ENCODE results near the gene HERC6.
A peak's percentile ranks its signal among the peaks of the same experiment; 100 is the strongest.
"Not testable (repeated sequence)": the region's sequence is repeated elsewhere in the genome, so short reads cannot be mapped to it uniquely, and the experiment has no call there.

HERC6 gene

DNA sequence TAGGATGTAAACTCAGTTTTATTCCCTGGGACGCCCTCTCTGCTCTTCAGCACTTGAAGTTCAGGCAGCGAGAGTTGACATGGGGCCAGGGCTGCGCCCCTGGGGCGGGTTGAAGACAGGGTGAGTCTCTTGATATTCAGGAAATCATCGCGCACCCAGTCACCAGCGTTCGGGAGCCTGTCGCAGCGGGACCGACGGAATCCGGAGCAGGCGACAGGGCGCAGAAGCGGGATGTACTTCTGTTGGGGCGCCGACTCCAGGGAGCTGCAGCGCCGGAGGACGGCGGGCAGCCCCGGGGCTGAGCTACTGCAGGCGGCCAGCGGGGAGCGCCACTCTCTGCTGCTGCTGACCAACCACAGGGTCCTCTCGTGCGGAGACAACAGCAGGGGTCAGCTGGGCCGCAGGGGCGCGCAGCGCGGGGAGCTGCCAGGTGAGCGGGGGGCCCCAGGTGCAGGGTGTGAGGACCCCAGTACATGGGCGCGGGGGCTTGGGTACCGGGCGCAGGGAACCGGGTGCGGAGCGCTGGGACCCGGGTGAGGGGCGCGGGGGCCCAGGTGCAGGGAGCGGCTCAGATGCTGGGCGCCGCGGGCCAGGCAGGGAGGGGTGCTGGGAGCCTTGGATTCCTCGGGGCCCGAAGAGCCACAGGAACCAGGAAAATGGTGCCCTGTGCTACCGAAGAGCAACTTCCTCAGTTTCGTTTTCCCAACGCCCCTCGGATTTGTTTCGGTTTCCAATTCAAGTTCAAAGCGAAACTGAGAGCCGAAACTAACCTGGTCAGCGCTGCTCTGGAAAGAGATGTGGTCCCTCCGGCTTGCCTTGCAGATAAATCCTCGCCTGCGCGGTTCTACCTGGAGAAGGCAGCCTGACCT is at the start of gene HERC6:
Gene HERC6, plus strand, starts transcription at position 162 of the 869 bp plus-strand sequence. Its CDS starts 70 bp downstream, at position 232.
- peak; percentile 33 to 37 for DNase-seq (ENCODE audit: low read depth in 1 of 2, low spot score in 1 of 2)

DNA sequence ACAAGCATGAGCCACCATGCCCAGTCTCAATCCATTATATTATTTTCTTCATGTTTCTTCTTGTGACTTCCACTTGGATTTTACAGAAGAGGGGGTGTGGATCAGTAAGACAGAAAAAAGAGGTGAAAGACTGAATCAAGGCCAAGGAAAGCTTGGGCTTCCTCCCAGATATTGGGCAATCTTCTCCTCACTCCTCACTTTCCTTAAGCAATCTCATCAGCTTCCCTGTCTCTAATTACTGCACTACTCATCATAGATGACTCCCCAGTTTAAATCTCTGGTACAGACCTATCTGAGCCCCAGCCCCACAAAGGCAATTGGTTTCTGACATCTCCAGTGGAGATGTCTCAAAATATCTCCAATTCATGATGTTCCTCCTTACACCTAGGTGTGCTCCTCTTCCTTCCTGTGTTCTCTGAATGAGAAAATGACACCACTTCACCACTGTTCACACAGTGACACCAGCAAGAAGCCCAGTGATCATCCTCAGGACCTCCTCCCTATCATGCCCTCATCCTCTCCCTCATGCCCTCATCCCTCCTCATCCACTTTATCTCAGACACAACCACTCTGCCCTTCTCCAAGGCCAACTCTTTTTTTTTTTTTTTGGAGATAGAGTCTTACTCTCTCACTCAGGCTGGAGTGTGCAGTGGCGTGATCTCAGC is 44.8 kb upstream of the HERC6 start:
- no peak for DNase-seq (ENCODE audit: low read depth in 1 of 2, low spot score in 1 of 2)

DNA sequence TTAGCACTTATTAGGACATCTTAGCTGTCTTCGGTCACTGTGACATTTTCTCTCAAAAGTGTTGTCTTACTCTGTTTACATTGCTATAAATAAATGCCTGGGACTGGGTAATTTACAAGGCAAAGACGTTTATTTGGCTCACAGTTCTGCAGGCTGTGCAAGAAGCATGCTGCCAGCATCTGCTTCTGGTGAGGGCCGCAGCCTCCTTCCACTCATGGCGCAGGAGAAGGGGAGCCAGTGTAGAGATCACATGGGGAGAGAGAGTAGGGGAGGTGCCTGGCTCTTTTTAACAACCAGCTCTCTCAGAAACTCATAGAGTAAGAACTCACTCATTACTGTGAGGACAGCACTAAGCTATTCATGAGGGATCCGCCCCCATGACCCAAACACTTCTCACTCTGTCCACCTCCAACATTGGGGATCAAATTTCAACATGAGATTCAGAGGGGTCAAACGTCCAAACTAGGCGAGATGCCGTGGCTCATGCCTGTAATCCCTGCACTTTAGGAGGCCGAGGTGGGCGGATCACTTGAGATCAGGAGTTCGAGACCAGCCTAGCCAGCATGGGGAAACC is 43.5 kb upstream of the HERC6 start:
- no peak for DNase-seq (ENCODE audit: low read depth in 1 of 2, low spot score in 1 of 2)

DNA sequence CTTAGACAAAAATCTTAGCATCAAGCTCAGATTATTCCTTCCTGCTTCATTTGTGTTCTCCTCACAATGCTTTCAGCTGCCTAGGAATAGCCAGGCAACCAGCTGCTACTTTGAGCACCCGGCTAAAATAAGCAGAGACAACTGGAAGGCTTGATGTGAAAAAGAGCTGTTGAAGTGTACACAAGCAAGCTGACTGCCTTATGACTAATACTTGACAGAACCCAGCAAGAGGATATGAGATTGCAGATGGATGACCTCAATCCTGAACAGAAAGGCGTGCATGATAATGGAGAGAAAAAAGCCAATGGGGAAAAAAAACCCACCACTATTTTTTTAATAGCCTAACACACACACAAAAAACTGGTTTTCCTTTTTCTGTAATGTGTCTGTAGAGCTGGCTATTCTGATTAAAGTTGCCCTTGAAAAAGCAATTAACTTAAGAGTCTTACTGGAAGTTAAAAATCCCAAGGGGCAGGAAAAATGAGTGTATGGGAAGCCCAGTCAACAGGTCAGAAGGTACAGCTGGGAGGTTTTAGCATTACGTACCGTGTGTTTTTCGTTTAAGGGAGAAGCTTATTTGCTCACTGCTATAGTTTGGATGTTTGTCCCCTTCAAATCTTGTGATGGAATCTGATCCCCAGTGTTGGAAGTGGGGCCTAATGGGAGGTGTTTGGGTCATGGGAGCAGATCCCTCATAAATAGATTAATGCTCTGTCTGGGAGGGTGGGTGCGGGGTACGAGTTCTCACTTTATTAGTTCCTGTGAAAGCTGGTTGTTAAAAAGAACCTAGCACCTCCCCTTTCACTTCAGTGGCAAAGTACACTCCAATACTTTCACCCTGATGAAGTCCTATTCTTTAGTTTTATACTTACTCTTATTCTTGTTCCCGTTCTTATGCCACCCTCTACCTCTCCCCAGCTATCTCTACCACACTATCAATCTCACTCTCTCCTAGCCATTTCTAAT is 37.1 kb upstream of the HERC6 start:
- no peak for DNase-seq (ENCODE audit: low read depth in 1 of 2, low spot score in 1 of 2)

DNA sequence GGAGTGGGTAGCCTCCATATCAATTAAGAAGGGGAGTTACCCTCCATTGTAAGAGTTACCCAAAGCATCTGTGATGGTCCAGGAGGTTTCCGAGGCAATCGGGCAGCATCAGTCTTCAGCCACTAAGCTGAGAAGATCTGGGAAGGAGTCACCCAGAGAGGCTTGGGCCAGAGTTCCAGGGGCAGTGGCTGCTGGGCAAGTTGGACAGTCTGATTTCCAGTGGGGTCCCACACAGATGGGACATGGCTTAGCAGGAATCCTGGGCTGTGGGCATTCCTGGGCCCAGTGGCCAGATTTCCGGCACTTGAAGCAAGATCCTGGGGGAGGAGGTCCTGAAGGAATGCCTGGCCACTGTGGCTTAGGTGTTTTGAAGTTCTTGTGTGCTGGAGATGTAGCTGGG is 31.8 kb upstream of the HERC6 start:
- DNase-seq (ENCODE audit: low read depth in 1 of 2, low spot score in 1 of 2), result not testable (repeated sequence)

DNA sequence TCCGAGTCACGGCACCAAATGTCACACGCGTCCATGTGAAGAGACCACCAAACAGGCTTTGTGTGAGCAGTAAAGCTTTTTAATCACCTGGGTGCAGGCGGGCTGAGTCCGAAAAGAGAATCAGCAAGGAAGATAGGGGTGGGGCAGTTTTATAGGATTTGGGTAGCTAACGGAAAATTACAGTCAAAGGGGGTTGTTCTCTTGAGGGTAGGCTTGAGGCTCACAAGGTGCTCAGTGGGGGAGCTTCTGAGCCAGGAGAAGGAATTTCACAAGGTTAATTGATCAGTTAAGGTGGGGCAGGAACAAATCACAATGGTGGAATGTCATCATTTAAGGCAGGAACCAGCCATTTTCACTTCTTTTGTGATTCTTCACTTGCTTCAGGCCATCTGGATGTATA is 29.9 kb upstream of the HERC6 start:
- DNase-seq (ENCODE audit: low read depth in 1 of 2, low spot score in 1 of 2), result not testable (repeated sequence)

DNA sequence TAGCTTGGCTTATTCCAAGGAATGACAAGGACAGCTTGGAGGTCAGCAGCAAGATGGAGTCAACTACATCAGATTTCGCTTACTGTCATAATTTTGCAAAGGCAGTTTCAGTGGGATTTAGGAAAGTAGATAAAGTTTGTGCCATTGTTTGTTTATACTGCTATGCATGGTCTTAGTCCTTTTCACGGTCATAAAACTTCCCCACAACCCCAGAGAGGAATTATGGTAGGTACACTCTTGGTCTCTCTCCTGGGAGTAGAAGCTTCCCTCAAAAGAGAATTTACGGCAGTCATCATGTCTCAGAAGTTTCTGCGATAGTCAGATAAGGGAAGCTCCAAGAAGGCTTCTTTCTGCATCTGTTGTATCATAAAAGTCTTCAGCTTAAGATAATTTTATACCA is 27.9 kb upstream of the HERC6 start:
- no peak for DNase-seq (ENCODE audit: low read depth in 1 of 2, low spot score in 1 of 2)

DNA sequence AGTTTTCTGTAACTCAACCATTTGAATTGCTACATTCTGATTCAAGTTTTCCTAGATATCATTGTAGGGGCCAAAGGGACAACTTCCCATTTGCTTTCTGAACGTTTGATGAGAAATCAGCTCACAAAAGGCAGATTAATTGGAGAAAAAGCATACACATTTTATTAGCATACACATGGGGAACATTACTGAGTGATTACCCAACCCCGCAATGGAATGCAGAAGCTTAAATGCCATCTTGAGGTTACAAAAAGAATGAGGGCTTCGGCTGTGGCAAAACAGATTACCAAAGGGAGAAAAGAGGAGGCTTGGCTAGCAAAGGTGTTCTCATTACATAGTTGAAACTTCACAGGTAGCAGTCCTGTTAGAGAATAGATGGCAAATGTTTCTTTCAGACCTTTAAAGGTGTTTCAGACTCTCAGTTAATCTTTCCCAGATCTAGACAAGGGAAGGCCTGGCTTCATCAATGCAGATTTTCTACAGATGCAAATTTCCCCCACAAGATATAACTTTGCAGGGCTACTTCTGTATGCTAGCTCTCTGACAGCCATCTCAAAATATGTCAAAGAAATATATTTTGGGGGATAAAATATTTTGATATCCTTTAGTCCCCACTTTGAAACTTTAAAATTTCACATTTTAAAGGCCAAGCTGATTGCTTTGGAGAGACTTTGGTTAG is 26.5 kb upstream of the HERC6 start:
- DNase-seq (ENCODE audit: low read depth in 1 of 2, low spot score in 1 of 2), result no peak

DNA sequence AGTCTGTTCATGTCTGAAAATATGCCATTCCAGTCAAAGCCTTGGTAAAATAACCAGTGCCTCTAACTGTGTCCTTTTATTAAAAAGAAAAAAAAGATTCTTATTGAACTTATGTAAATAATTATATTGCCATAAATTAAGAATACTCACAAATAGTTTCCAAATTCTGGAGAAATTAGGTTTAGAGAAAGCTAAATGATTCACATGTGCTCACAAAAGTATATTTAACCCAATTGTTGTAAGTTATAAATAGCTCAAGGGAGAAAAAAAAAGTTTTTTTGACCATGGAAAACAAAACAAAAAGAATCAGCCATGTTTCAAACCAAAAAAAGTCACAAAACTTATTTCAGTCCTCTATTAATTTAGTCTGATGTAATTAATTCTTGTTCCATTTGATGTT is 25.3 kb upstream of the HERC6 start:
- no peak for DNase-seq (ENCODE audit: low read depth in 1 of 2, low spot score in 1 of 2)

DNA sequence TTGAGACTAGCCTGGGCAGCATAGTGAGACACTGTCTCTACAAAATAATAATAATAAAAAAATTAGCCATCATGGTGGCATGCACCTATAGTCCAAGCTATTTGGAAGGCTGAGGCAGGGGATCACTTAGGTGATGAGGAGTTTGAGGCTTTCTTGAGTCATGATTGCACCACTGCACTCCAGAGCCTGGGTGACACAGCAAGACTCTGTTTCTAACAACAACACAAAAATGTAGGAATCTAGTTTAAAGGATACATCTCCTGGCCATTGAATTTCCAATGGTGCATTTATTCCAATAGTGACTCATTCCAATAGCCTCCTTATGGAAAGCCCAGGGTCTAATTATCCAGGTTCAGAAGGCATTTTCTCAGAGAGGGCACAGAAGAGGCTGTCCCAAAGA is 21.9 kb upstream of the HERC6 start:
- DNase-seq (ENCODE audit: low read depth in 1 of 2, low spot score in 1 of 2), result no peak

DNA sequence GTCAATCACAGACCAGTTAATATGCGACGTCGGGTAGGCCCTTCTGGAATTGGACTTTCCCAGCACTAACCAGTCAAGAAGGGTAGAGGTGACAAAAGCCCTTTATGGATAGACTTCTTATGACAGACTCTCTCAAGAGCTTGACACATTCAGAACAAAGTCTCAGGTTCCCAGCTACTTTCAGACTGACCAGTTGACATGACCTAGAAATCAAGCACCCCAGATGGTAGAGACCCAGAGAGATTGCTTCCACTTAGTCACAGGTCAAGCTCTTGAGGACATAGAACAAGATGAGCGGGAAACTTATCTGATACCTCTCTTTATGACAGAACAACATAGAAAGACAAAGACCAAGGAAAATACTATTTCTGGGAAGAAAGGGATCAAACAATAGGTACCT is 21.4 kb upstream of the HERC6 start:
- DNase-seq (ENCODE audit: low read depth in 1 of 2, low spot score in 1 of 2), result no peak

DNA sequence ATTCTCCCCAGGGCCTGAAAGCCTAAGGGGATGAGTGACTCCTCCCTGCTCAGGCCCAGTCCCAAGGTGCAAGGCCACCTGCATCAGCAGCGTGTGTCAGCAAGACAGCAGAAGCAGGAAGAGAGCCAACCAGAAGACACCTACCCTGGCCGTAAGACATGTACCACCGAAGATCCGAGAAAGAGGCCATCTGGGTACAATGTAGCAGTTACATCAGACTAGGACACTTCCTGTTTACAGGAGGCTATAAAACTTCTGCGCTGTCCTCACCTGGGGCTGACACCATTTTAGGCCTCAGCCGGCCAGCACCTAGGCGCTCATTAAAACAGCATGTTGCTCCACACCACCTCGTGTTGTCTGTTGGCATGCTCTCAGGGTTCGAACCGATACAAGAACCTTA is 19.1 kb upstream of the HERC6 start:
- DNase-seq (ENCODE audit: low read depth in 1 of 2, low spot score in 1 of 2), result no peak

DNA sequence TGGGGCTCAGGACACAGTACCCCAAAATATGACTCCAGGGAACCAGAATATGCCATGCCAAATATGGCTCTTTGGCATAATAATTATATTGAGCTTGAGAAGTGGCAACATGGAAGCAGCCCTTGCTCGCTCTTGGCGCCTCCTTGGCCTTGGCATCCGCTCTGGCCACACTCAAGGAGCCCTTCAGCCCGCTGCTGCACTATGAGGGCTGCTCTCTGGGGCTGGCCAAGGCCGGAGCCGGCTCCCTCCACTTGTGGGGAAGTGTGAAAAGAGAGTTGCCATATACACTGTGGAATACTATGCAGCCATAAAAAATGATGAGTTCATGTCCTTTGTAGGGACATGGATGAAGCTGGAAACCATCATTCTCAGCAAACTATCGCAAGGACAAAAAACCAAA is 18.4 kb upstream of the HERC6 start:
- DNase-seq (ENCODE audit: low read depth in 1 of 2, low spot score in 1 of 2), result no peak

DNA sequence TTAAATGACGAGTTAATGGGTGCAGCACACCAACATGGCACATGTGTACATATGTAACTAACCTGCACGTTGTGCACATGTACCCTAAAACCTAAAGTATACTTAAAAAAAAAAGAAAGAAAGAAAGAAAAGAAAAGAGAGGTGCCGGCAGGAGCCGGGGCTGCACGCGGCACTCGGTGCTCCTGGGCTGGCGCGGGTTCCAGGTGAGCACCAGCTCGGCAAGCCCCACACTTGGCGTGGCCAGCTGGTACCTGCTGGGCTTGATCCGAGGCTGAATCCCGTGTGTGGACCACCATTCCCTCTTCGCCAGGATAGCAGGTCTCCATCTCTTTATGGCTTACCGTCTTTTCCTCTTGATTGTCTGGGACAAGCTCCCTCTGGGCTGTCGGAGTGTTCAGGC is 17.9 kb upstream of the HERC6 start:
- no peak for DNase-seq (ENCODE audit: low read depth in 1 of 2, low spot score in 1 of 2)

DNA sequence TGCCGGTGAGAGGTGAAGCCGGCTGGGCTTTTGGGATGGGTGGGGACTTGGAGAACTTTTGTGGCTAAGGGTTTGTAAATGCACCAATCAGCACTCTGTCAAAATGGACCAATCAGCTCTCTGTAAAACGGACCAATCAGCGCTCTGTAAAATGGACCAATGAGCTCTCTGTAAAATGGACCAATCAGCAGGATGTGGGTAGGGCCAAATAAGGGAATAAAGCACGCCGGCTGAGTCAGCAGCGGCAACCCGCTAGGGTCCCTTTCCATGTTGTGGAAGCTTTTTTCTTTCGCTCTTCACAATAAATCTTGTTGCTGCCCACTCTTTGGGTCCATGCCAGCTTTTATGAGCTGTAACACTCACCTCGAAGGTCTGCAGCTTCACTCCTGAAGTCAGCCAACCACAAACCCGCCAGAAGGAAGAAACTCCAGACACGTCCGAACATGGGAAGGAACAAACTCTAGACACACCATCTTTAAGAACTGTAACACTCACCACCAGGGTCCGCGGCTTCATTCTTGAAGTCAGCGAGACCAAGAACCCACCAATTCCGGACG is 17.4 kb upstream of the HERC6 start:
- not testable (repeated sequence) for DNase-seq (ENCODE audit: low read depth in 1 of 2, low spot score in 1 of 2)

DNA sequence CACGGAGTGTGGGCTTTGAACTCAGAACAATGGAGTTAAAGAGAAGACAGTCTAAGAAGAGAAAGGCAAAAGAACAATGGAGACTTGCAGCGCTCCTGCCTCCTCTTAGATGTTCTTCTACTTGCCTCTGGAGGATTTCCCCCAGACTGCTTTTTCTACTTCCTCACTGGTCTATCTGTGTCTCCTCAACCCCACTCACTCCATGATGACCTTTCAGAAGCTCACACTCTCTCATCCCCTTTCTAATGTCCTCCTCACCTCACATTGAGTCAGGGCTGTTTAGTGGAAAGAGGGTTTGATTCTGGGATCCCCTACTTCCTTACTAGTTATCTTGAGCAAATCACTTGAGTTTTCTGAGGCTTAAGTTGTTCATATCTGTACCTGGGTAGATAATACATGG is 12.2 kb upstream of the HERC6 start:
- DNase-seq (ENCODE audit: low read depth in 1 of 2, low spot score in 1 of 2), result no peak

DNA sequence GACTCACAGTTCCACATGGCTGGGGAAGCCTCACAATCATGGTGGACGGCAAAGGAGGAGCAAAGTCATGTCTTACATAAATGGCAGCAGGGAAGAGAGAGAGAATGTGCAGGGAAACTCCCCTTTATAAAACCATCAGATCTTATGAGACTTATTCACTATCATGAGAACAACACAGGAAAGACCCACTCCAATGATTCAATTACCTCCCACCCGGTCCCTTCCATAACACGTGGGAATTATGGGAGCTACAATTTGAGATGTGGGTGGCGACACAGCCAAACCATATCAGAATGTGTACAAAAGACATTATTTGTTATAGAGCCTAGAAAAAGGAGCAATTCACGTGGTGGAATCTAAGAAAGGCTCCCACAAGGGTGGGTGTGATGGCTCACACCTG is 10.8 kb upstream of the HERC6 start:
- no peak for DNase-seq (ENCODE audit: low read depth in 1 of 2, low spot score in 1 of 2)

DNA sequence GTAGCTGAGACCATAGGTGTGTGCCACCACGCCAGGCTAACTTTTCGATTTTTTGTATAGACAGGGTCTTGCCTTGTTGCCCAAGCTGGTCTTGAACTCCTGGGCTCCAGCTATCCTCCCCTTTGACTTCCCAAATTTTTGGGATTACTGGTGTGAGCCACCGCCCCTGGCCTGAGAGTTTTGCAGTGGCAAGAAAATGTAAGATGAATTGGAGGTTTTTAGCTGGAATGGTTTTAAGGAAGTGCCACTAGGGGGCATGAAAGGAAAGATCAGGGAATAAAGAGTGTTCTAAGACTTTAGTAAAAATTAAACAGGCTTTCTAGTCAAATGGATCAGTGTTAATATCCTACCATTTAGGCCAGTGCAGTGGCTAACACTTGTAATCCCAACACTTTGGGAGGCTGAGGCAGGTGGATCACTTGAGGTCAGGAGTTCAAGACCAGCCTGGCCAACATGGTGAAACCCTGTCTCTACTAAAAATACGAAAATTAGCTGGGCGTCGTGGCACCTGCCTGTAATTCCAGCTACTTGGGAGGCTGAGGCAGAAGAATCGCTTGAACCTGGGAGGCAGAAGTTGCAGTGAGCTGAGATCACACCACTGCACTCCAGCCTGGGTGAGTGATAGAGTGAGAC is 9.4 kb upstream of the HERC6 start:
- DNase-seq (ENCODE audit: low read depth in 1 of 2, low spot score in 1 of 2), result not testable (repeated sequence)

DNA sequence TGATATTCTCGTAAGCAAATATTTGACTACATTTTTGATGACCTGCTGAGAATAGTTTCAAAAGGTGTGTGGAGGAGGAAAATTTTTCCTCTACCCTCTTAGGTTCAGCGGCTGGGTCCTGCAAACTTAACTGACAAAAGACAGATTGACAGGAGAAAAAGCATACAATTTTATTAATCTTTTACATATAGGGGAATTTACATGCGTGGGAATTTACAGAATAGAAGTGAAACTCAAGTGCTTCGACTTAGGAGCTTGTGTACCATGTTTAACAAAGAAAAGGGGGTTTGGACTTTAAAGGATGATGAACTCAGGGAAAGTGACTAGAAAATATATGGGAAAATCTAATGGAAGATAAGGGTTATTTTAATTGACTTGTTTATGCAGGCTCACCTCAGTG is 2.5 kb downstream of the HERC6 start:
- DNase-seq (ENCODE audit: low read depth in 1 of 2, low spot score in 1 of 2), result no peak

DNA sequence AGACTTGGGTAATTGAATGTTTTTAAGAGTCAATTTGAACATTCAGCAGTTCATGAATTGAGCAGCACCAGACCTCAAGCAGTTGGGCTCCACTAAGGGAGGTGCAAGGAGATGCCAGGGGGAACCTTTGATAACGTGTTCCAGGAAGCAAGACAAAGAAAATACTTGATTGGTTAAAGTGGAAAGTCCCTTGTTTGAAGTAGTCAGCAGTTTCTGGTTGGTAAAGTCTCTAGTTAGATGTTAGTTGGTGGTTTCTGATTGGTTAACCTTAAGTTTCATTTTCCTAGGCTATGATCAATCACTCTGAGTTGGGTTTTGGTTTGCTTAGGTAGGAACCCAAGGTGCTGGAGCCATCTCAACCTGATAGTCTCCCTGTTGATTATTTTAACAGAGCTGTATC is 4.0 kb downstream of the HERC6 start:
- peak in 1 of 2 donors; percentile 6 for DNase-seq (ENCODE audit: low read depth in 1 of 2, low spot score in 1 of 2)
